NCI-H345 treated with DMSO at 0.1 percent for 48 hours (cell line): ENCODE measurements around the gene BMPR1A.
A peak's percentile ranks its signal among the peaks of the same experiment; 100 is the strongest.

Source experiments
- DNase-seq: peaks from one replicate; lab custom pipeline; 2025; ENCODE audit not compliant: unreplicated experiment; lab: John Stamatoyannopoulos, UW

BMPR1A gene

DNA sequence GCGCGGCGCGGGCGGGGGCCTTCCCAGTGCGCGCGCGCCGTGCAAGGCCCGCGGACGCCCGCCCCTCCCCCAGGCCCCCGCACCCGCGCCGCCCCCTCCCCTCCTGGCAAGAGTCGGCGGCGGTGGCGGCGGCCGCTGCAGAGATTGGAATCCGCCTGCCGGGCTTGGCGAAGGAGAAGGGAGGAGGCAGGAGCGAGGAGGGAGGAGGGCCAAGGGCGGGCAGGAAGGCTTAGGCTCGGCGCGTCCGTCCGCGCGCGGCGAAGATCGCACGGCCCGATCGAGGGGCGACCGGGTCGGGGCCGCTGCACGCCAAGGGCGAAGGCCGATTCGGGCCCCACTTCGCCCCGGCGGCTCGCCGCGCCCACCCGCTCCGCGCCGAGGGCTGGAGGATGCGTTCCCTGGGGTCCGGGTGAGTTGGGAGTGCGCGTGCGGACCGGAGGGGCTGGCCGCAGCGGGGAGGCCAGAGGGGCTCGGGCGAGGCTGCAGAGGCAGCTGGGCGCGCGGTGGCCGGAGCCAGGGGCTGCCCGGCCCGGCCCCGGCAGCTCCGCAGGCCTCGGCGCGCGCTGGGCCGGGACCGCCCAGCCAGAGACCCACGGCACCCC is at the start of gene BMPR1A:
Gene BMPR1A (plus strand): TSS at position 109 of the 602 bp plus-strand sequence. CDS start 119,400 bp downstream, outside the sequence.
- DNase-seq: no peak

DNA sequence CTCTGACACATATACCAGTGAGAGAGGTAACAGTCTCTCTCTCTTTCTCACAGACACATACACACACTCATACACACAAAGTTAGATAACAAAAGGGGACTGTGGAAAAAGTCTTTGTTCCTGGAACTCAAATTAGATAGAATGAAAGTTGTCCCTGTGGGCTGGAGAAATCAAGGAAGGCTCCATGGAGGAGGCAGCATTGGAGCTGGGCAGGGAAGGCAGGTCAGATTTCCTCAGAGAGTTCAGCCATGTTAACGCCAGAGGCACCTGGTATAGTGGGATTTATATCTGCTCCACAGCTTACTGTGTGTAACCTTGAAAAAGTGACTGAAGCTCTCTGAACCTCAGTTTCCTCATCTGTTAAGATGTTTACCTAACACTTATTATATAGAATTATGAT is 49.4 kb upstream of the BMPR1A start:
- DNase-seq: no peak

DNA sequence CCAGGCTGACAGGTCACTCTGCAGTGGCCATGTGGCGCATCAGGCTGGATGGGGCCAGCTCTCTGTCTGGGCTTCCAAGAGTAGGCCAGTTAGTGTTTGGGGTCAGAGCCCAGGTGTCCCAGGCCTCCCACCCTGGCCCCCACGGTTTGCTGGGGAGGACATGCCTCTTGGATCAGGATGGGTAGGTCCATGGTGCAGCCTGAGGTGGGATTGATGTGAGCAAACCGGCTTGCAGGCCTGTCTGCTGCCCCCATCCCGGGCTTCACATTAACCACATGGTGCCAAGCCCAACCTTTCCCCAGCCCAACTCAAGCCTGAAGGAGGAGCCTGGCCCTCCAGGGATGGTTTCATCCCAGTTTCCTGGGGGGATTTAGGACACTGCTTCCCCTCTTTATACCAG is 48.9 kb upstream of the BMPR1A start:
- DNase-seq: no peak

DNA sequence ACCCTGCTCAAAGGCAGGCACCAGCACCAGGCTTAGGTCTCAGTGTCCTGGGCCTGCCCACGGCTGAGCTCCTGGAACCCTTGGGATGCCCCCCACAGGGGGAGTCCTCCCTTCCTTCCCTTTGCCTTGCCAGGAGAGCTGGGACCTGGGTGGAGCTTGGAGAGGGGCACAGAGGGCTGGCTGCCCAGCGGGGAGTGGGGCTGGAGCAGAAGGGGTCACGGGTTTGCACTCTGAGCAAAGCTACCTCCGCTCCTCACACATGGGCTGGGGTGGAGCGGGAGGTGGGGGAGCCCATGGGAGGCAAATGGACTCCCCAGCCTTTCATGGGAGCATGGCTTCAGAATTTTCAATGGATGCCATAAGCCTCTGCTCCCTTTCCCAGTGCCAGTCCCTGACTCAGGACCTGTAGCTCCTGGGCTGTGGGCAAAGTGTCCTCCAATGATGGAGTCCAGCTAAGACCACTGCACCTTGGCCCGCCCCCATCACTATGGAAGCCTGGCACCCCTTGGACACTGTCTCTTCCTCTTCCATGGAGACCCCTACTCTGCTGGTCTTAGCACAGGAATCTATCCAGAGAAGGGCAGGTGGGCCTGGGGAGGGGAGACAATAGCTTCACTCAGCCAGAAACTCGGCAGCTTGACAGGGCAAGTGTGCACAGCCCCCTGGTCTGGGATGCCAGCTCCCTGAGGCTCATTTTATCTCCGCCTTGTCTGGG is 48.2 kb upstream of the BMPR1A start:
- DNase-seq: no peak

DNA sequence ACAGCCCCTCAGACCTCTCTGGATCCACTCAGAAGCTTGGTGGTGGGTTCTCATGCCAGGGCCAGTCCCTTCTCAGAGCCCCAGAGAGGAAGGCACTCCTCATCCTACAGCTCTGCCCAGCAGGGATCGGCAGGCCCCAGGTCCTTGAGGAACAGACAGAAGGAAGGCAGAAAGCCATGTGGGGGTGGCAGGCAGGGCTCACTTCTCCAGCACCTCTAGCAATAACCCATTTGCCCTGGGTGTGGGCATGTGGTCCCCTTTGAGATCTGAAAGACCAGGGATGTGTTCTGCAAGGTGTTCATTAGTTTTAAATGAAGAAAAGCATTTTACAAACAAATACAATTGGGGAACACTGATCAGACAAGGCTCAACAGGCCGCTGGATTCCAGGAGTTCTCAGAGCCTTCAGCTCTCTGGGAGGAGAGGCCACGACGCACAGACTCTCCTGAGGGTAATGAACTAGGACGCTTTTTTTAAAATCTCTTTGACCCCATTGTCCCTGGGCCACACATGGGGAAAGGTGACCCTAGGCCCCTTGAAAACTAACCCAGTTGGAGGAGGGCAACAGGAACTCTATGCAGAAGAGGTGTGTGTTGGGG is 47.5 kb upstream of the BMPR1A start:
- no peak for DNase-seq

DNA sequence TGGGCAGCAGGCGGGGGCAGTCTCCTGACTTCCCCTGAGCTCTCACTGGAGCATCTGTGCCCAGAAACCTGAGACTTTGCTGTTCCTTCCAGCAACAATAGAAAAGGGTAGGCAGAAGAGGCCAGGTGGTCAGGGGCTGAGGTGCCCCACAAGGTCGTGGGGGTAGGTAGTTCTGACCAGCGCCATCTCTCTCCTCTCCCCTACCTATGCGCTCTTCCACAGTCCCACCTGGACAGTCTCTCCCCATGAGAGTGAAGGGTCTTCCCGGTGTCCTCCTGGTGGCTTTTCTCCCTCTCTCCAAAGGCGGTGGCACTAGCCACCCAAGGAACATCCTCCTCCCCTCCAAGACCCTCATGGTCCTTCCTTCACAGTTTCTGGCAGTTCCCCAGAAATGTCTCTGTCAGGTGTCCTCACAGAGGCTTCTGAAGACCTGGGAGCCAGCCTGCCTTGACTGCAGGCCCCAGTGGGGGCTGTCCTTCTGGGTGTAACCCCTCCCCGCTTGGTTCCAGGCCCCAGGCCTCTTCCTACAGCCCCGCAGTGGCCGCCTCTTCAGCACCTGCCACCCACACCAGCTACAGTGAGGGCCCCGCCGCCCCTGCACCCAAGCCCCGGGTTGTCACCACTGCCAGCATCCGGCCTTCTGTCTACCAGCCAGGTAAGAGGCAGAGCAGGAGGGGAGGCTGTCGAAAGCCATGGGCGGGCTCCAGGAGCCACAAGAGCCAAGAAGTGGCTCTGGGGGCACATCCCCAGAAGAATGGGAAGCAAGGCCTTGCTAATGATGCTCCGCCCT is 46.8 kb upstream of the BMPR1A start:
- DNase-seq: no peak

DNA sequence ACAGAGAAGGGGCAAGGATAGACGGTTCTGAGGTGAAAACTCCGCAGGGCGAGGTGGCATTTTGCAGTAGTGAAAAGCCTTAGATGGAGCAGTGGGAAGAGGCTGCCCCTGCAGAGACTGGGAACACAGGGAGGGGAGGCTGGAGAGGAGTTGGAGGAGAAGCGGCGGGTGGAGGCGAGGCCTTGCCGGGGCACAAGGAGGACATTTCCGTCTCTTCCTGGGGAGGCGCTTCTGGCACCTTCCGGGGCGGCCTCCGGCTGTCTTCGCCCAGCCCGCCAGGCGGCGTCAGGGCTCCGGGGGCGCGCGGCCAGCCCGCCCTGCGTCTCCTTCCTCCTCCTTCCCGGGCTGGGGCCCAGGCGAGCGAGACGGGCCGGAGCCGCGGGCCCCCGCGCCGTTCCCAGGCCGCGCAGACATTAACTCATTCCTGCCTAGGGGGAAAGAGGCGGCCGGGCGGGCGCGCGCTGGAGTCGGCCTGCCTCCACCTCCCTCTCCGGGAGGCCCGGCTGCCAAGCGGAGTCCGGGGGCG is 45.4 kb upstream of the BMPR1A start:
- peak; percentile 30 for DNase-seq

DNA sequence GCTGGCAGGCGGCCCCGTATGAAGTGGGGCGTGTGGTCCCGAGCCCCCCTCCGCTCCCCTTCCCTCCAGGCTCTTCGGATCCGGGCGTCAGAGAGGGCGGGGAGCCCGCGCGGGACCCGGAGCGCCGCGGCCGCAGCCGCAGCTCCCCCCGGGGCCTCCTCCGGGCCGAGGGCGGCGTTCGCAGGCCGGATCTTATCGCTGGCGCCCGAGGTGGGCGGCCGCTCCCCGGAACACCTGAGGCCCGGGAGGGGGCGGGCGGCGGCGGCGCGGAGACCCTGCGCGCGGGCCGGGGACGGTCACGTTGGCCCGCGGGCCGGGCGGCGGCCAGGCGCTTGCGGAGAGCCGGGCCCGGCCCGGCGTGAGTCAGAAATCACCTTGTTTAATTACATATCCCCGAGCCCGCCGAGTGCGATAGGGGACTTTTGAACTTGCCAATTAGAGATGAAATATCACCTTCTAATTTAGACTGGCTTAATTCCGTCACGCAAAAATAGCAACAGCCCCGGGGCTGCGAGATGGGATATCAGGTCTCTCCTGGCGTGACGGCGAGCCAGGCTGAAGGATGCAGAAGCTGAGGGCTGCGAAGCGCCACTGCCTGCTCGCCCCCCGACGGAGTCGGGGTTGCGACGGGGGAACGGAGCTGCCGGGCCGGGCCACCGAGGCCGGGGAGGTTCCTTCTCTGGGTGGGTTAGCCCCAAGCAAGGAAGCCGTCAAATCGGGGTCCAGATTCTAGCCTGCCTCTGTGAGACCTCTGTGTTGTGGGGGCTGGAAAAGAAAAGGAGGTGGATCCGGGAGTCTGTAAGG is 44.7 kb upstream of the BMPR1A start:
- peak; percentile 24 for DNase-seq

DNA sequence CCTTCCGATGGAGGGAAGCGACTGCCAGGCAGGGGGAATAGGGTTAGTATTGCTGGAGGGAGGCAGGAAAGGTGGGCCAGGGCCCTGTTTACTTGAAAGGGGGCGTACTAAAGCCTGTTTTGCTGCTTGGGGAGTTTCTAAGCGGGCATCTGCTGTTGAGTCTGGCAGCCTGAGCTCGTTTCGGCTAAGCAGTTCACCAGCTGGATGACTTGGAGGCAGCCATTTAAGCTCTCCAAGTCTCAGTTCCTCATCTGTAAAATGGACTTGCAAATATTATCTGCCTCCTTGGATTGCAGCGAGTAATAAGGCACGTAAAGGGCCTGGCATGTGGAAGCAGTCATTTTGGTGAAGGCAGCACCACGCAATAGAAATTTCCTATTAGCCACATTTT is 44.1 kb upstream of the BMPR1A start:
- DNase-seq: peak; percentile 16

DNA sequence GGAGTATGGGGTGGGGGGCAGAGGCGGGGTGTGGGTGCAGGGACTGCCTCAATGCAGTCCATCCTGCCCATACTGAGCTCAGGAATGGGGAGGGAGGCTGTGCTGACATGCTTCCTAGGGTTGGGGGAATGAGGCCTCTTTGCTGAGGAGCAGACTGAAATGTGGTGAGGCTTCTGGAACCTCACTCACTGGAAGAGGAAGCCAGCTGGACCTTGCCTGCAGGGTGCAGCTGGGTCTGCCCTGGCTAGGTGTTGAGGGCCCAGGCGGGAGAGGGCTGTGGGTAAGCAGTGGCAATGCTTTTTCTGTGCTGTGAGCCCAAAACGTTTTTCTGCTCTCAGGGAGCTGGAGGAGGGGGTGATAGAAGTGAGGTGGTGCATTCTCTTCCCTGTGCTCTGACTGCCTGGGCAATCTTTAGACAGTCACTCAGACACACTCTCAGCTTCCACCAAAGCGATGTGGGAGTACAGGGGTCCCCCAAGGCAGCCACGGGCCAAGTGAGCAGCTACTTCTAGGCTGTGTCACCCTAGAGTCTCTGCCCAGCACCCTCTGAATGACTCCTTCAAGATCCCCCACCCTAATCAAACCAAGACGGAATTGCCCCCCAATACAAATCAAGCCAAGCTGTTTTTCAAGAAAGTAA is 41.1 kb upstream of the BMPR1A start:
- DNase-seq: no peak

DNA sequence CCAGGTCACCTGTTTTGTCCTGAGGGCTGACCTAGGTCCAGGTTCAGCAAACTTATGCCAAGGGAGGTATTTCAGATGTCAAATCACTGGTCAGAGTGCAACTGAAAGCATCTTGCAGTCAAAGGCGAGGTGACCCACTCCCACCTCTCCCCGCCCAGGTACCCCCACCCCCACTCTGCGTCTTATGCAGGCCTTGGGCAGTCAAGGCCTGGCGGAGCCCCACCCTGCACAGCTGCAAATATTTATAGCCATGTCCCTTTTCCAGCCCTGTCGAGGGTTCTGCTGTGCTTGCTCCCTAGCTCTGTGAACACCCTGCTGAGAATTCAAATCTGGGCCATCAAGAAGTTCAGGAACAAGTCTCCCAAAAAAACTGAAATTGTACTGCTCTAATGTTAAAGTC is 40.6 kb upstream of the BMPR1A start:
- DNase-seq: no peak

DNA sequence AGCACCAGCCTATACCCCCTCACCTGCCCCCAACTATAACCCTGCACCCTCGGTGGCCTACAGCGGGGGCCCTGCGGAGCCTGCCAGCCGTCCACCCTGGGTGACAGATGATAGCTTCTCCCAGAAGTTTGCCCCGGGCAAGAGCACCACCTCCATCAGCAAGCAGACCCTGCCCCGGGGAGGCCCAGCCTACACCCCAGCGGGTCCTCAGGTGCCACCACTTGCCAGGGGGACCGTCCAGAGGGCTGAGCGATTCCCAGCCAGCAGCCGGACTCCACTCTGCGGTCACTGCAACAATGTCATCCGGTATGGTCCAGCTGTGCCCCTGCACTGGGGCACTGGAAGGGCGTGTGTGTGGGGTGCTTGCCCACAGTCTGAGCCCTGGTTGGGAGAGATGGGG is 40.0 kb upstream of the BMPR1A start:
- no peak for DNase-seq

DNA sequence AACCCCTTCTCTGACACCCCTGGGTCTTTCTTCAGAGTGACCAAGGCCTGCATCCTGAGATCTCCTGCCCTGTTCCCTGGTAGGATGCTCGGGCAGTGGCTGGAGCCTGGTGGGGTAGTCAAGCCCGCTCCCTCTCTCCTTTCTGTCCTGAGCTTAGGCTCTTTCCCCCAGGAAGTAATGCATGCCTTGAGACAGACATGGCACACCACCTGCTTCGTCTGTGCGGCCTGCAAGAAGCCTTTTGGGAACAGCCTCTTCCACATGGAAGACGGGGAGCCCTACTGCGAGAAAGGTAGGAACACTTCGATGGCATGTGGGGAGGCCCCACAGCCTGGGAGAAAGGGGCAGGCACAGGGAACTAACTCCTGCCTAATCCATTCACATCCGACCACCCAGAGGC is 37.9 kb upstream of the BMPR1A start:
- no peak for DNase-seq

DNA sequence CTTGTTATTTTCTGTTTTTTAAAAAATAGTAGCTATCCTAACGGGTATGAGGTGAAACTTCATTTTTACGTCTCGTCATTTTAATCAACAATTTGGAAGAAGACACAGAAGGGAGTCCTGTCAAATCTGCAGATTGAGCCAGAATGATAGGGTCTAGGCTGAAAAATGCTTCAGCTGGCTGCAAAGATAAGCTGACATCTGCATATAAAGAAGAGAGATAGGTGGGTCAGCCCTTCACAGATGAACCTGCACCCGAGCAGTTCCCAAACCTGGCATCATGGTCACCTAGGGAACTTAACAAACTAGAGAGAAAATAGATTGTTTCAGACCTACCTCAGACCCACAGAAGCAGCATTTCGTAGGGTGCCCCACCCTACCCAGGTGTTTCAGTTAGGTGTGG is 35.2 kb upstream of the BMPR1A start:
- DNase-seq: no peak

DNA sequence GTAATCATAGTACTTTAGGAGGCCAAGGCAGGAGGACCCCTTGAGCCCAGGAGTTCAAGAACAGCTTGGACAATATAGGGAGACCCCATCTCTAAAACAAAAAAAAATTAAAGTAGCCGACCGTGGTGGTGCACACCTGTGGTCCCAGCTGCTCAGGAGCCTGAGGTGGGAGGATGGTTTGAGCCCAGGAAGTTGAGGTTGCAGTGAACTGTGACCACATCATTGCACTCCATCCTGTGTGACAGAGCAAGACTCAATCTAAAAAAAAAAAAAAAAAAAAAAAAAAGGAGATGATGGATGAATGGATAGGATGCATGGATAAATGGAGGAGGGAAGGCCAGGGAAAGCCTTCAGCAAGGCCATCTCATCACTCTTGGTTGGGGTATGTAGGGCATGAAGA is 33.4 kb upstream of the BMPR1A start:
- no peak for DNase-seq

DNA sequence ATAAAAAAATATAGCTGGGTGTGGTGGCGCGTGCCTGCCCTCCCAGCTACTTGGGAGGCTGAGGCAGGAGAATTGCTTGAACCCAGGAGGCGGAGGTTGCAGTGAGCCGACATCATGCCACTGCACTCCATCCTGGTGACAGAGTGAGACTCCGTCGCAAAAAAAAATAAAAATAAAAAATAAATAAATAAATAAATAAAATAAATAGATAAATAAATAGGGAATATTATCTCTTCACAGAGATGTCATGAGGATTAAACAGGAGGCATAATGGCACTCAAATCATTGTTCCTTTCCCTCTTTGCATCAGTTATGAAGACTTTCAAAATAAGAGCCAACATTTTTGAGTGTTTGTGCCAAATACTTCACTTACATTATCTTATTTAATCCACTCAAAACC is 32.0 kb upstream of the BMPR1A start:
- no peak for DNase-seq

DNA sequence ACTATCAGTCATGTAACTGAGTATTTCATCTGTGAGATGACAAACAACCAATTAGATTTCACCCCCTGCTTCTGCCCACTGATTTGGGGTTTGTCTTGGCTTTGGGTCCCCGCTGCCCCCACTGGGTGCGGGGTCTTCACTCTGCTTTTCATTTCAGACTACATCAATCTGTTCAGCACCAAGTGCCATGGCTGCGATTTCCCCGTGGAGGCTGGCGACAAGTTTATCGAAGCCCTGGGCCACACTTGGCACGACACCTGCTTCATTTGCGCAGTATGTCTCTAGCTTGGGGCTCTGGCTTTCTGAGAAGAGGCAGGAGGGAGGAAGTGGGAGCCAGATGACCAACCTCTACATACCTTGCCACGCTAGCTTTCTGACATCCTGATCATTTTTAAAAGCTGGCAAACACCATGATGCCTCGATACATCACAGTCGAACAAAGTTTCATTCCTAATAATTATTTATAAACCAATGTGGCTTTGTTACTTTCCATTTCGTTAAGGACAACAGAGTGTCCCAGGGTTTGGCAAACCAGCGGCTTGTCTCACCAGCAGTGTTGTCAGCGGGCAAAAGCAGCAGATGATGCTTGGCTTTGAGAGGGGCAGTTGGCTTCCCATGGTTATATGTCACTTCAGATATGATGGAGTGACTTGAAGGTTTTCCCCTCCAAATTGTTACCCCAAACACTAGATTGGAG is 30.3 kb upstream of the BMPR1A start:
- DNase-seq: no peak

DNA sequence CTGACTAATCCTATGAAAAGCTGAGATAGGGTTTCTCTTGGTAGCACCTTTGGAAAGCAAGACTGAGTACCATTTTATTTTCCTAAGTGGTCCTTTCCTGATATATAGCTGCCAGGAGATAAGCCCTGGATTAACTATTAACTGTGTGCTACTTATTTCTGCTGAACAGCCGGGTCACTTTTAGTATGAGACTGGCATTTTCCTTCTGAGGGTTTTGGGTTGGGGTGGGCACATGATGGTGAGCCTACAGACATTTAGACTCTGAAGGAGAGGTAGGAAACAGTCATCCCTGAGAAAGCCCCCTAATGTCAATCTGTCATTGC is 29.8 kb upstream of the BMPR1A start:
- no peak for DNase-seq

DNA sequence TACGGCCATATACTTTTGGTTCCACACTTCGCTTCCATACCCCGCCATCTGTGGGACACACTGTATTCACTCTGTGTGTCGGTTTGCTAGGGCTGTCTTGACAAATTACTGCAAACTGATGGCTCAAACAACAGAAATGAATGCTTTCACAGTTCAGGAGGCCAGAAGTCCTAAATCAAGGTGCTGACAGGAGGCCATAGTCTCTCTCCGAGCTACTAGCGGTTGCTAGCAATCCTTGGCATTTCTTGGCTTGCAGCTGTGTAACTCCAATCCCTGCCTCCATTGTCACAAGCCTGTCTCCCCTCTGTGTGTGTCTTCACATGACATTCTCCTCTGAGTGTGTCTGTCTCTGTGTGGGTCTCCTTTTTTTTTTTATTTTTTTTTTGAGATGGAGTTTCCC is 28.9 kb upstream of the BMPR1A start:
- DNase-seq: no peak

DNA sequence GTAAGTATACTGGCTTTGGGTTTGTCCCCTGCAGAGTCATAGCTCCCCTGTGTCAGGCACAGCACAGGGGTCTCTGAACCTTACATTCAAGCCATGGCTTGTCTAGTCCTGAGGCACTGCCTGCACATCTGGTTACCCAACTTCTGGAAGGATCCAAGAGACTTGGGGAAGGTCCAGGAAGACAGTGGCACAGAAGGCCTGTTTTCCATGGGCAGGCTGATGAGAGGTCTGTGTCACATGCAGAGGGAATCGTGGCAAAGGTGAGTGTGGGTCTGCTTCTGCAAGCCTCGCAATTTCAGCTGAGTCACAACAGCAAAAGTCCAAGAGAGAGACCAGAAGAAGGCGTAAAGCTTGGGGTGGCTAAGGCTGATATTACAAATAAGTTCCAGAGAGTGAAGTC is 28.4 kb upstream of the BMPR1A start:
- no peak for DNase-seq
